ENCODE results near the gene OR8K1.

The OR8K1 gene

GRCh38 chr11:56345739-56346138 is at the start of gene OR8K1:
Gene OR8K1, plus strand, starts transcription at chr11:56346039. Its CDS starts 0 bp downstream, at chr11:56346039.
- no peaks in the 10 kb centered on the region for H3K36me3 ChIP-seq (ENCODE audit: control insufficient read depth, low read depth, low read length)
- H3K27ac ChIP-seq (ENCODE audit: low read length), result no peak within 1 kb of the TSS
- no peaks in the 10 kb centered on the region for H3K4me1 ChIP-seq (ENCODE audit: control insufficient read depth, low read depth, low read length)
- no peak within 1 kb of the TSS for H3K4me3 ChIP-seq (ENCODE audit: low read length)
- H3K9ac ChIP-seq (ENCODE audit: low read length), result no peak within 1 kb of the TSS
- H3K9me3 ChIP-seq (ENCODE audit: control insufficient read depth, low read depth, low read length), result no peaks in the 10 kb centered on the region
- no peaks in the 10 kb centered on the region for H3K27me3 ChIP-seq (ENCODE audit: control insufficient read depth, insufficient read depth, low read length)

- H3K27me3 ChIP-seq (ENCODE audit: control insufficient read depth, insufficient read depth, low read length), result no peaks in the 10 kb centered on the region
- no peak overlapping the region for H3K9ac ChIP-seq (ENCODE audit: low read length)
- H3K27ac ChIP-seq (ENCODE audit: low read length), result no peak overlapping the region
These were observed 48.9 kb upstream of the OR8K1 start for GRCh38 chr11:56296898-56297297.

DNA sequence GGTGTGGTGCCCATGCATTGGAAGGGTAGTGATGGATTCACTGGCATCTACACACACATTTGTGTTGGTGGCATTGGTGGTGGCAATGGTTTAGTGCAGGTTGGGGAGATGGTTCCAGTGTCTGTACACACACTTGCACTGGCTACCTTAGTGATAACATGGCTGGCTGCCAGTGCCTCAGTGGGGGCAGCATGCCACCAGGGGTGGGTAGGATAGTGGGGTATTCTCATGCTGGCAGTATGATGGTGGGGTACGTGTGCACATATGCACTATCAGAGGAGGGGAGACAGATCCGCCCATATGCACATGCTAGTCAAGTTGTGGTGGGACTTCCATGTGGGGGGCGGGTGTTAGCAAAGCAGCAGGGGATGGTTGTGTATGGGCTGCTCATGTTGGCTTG is 38.0 kb upstream of the OR8K1 start:
- H3K9me3 ChIP-seq (ENCODE audit: control insufficient read depth, low read depth, low read length), result no peaks in the 10 kb centered on the region
- H3K27ac ChIP-seq (ENCODE audit: low read length), result no peak overlapping the region
- no peaks in the 10 kb centered on the region for H3K36me3 ChIP-seq (ENCODE audit: control insufficient read depth, low read depth, low read length)
- no peaks in the 10 kb centered on the region for H3K4me1 ChIP-seq (ENCODE audit: control insufficient read depth, low read depth, low read length)
- no peaks in the 10 kb centered on the region for H3K27me3 ChIP-seq (ENCODE audit: control insufficient read depth, insufficient read depth, low read length)
- H3K9ac ChIP-seq (ENCODE audit: low read length), result no peak overlapping the region
- no peak overlapping the region for H3K4me3 ChIP-seq (ENCODE audit: low read length)

More at GRCh38 chr11:56296898-56297297, 48.9 kb upstream of the OR8K1 start:
- H3K9me3 ChIP-seq (ENCODE audit: control insufficient read depth, low read depth, low read length), result no peaks in the 10 kb centered on the region
- no peaks in the 10 kb centered on the region for H3K36me3 ChIP-seq (ENCODE audit: control insufficient read depth, low read depth, low read length)
- no peak overlapping the region for H3K4me3 ChIP-seq (ENCODE audit: low read length)
- H3K4me1 ChIP-seq (ENCODE audit: control insufficient read depth, low read depth, low read length), result no peaks in the 10 kb centered on the region

- H3K9ac ChIP-seq (ENCODE audit: low read length), result no peak within 1 kb of the TSS
- H3K9me3 ChIP-seq (ENCODE audit: control insufficient read depth, low read depth, low read length), result no peaks in the 10 kb centered on the region
- no peak within 1 kb of the TSS for H3K27ac ChIP-seq (ENCODE audit: low read length)
- no peak within 1 kb of the TSS for H3K4me3 ChIP-seq (ENCODE audit: low read length)
- no peaks in the 10 kb centered on the region for H3K27me3 ChIP-seq (ENCODE audit: control insufficient read depth, insufficient read depth, low read length)
- no peaks in the 10 kb centered on the region for H3K4me1 ChIP-seq (ENCODE audit: control insufficient read depth, low read depth, low read length)
- H3K36me3 ChIP-seq (ENCODE audit: control insufficient read depth, low read depth, low read length), result no peaks in the 10 kb centered on the region
These were observed 31.0 kb upstream of the OR8K1 start, which contains the start of gene OR8K3 for GRCh38 chr11:56314844-56315243. Gene OR8K3, plus strand, starts transcription at chr11:56315144. Its CDS starts 3,163 bp downstream, at chr11:56318307.

GRCh38 chr11:56331861-56332491 is 13.9 kb upstream of the OR8K1 start:
- Histone ChIP-seq H3K4me3 (ENCODE audit: low read length) (no peak overlapping the region), H3K9me3 (ENCODE audit: control insufficient read depth, low read depth, low read length) (no peaks in the 10 kb centered on the region), H3K27me3 (ENCODE audit: control insufficient read depth, insufficient read depth, low read length) (no peaks in the 10 kb centered on the region), H3K36me3 (ENCODE audit: control insufficient read depth, low read depth, low read length) (no peaks in the 10 kb centered on the region), H3K4me1 (ENCODE audit: control insufficient read depth, low read depth, low read length) (no peaks in the 10 kb centered on the region), H3K9ac (ENCODE audit: low read length) (no peak overlapping the region), H3K27ac (ENCODE audit: low read length) (no peak overlapping the region)

DNA sequence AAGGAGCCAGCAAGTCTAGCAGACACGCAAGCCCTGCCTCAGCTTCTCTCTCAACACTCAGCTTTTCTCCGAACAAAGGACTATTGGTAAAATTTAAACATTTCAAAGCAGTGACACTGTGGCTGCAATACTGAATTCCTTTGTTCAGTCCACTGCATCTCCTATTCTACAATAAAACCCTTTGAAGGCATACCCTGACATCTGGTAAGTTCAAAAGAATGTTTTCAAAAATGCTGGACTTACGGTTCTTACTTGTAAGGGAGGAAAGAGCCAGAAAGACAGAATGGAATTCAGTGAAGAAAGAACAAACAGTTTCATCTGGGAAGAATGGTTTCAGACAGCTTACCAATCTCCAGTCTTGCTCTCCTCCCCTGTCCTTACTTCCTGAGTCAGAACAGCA is 12.7 kb upstream of the OR8K1 start:
- H3K27me3 ChIP-seq (ENCODE audit: control insufficient read depth, insufficient read depth, low read length), result no peaks in the 10 kb centered on the region
- H3K4me1 ChIP-seq (ENCODE audit: control insufficient read depth, low read depth, low read length), result no peaks in the 10 kb centered on the region
- no peak overlapping the region for H3K4me3 ChIP-seq (ENCODE audit: low read length)
- H3K9ac ChIP-seq (ENCODE audit: low read length), result no peak overlapping the region
- no peak overlapping the region for H3K27ac ChIP-seq (ENCODE audit: low read length)
- H3K36me3 ChIP-seq (ENCODE audit: control insufficient read depth, low read depth, low read length), result no peaks in the 10 kb centered on the region
- no peaks in the 10 kb centered on the region for H3K9me3 ChIP-seq (ENCODE audit: control insufficient read depth, low read depth, low read length)

DNA sequence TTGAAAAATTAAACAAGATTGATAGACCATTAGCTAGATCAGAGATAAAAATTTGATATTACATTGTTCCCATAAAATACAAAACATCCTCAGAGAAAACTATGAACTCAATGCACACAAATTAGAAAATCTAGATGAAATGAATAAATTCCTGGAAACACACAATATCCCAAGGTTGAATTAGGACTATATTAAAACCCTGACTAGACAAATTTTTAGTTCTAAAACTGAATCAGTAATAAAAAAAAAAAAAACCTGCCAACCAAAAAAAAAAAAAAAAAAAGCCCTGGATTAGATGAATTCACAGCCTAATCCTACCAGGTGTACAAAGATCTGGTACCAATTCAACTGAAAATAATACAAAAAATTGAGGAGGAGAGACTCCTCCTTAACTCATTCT is 5.5 kb upstream of the OR8K1 start:
- no peaks in the 10 kb centered on the region for H3K36me3 ChIP-seq (ENCODE audit: control insufficient read depth, low read depth, low read length)
- no peak overlapping the region for H3K4me3 ChIP-seq (ENCODE audit: low read length)
- no peak overlapping the region for H3K27ac ChIP-seq (ENCODE audit: low read length)
- H3K9ac ChIP-seq (ENCODE audit: low read length), result no peak overlapping the region
- no peaks in the 10 kb centered on the region for H3K27me3 ChIP-seq (ENCODE audit: control insufficient read depth, insufficient read depth, low read length)
- H3K9me3 ChIP-seq (ENCODE audit: control insufficient read depth, low read depth, low read length), result no peaks in the 10 kb centered on the region
- no peaks in the 10 kb centered on the region for H3K4me1 ChIP-seq (ENCODE audit: control insufficient read depth, low read depth, low read length)

GRCh38 chr11:56353991-56354390 is 8.2 kb downstream of the OR8K1 start, which contains the start of gene OR8J1:
Gene OR8J1, plus strand, starts transcription at chr11:56354291. Its CDS starts 5,956 bp downstream, at chr11:56360247.
- Histone ChIP-seq H3K36me3 (ENCODE audit: control insufficient read depth, low read depth, low read length) (no peaks in the 10 kb centered on the region), H3K9ac (ENCODE audit: low read length) (no peak within 1 kb of the TSS), H3K27ac (ENCODE audit: low read length) (no peak within 1 kb of the TSS), H3K27me3 (ENCODE audit: control insufficient read depth, insufficient read depth, low read length) (no peaks in the 10 kb centered on the region), H3K4me3 (ENCODE audit: low read length) (no peak within 1 kb of the TSS), H3K9me3 (ENCODE audit: control insufficient read depth, low read depth, low read length) (no peaks in the 10 kb centered on the region), H3K4me1 (ENCODE audit: control insufficient read depth, low read depth, low read length) (no peaks in the 10 kb centered on the region)

DNA sequence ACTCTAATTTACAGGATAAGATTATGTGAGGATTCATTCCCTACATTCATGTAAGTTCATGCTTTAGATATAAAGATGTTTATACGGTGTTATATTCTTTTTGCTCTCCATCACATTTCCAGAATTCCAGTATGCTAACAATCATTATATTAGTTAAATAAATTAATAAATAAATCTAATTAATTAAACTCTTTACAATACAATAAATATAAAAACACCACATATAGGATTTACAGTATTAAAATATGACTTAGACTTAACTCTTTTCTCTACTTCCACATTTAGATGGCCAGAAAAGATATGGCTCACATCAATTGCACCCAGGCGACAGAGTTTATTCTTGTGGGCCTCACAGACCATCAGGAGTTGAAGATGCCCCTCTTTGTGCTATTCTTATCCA is 29.5 kb downstream of the OR8K1 start, which contains the start of gene OR8U1:
OR8U1 (plus strand) TSS at position 301 of the 400 bp plus-strand sequence; CDS start at position 301, 0 bp downstream.
- Histone ChIP-seq H3K27me3 (ENCODE audit: control insufficient read depth, insufficient read depth, low read length) (no peaks in the 10 kb centered on the region), H3K4me3 (ENCODE audit: low read length) (no peak within 1 kb of the TSS), H3K36me3 (ENCODE audit: control insufficient read depth, low read depth, low read length) (no peaks in the 10 kb centered on the region), H3K9me3 (ENCODE audit: control insufficient read depth, low read depth, low read length) (no peaks in the 10 kb centered on the region), H3K4me1 (ENCODE audit: control insufficient read depth, low read depth, low read length) (no peaks in the 10 kb centered on the region), H3K27ac (ENCODE audit: low read length) (no peak within 1 kb of the TSS), H3K9ac (ENCODE audit: low read length) (no peak within 1 kb of the TSS)

DNA sequence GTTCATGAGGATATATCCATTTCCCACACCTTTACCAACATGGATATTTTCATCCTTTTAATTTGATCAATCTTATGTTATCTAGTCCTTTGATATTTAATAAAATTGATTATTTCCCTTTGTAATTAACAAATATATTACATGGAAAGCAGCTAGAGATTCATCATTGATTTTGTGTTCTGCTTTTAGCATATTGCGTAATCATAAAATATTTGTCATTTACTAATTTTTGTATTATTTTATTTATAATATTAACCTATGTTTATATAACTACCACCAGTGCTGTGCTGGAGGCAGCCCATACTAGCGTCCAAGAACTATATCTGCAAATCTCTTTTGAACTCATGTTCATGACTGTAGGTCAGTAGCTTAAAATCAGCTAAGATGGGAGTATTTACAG is 34.3 kb downstream of the OR8K1 start:
- Histone ChIP-seq H3K9ac (ENCODE audit: low read length) (no peak overlapping the region), H3K4me1 (ENCODE audit: control insufficient read depth, low read depth, low read length) (no peaks in the 10 kb centered on the region), H3K4me3 (ENCODE audit: low read length) (no peak overlapping the region), H3K9me3 (ENCODE audit: control insufficient read depth, low read depth, low read length) (no peaks in the 10 kb centered on the region), H3K27me3 (ENCODE audit: control insufficient read depth, insufficient read depth, low read length) (no peaks in the 10 kb centered on the region), H3K36me3 (ENCODE audit: control insufficient read depth, low read depth, low read length) (no peaks in the 10 kb centered on the region), H3K27ac (ENCODE audit: low read length) (no peak overlapping the region)

DNA sequence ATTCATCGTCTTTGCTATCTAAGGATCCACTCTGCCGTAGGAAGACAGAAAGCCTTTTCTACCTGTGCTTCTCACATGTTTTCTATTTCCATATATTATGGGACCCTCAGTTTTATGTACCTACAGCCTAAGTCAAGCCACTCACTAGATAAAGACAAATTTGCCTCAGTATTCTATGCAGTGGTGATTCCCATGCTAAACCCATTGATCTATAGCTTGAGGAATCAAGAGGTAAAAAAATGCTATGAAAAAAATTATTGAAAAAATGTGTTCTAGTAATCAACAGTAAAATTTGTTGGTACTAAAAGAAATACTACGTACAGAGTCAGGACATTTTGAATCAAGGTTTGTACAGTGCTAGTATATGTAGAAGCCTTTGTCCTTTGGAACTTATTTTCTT is 48.5 kb downstream of the OR8K1 start:
- Histone ChIP-seq H3K27me3 (ENCODE audit: control insufficient read depth, insufficient read depth, low read length) (no peaks in the 10 kb centered on the region), H3K4me1 (ENCODE audit: control insufficient read depth, low read depth, low read length) (no peaks in the 10 kb centered on the region), H3K9ac (ENCODE audit: low read length) (no peak overlapping the region), H3K4me3 (ENCODE audit: low read length) (no peak overlapping the region), H3K27ac (ENCODE audit: low read length) (no peak overlapping the region), H3K9me3 (ENCODE audit: control insufficient read depth, low read depth, low read length) (no peaks in the 10 kb centered on the region), H3K36me3 (ENCODE audit: control insufficient read depth, low read depth, low read length) (no peaks in the 10 kb centered on the region)

GRCh38 chr11:56396047-56396446 is 50.2 kb downstream of the OR8K1 start:
- H3K27ac ChIP-seq (ENCODE audit: low read length), result no peak overlapping the region

More at GRCh38 chr11:56396047-56396446, 50.2 kb downstream of the OR8K1 start:
- H3K36me3 ChIP-seq (ENCODE audit: control insufficient read depth, low read depth, low read length), result no peaks in the 10 kb centered on the region
- H3K27me3 ChIP-seq (ENCODE audit: control insufficient read depth, insufficient read depth, low read length), result no peaks in the 10 kb centered on the region
- H3K9me3 ChIP-seq (ENCODE audit: control insufficient read depth, low read depth, low read length), result no peaks in the 10 kb centered on the region
- H3K4me1 ChIP-seq (ENCODE audit: control insufficient read depth, low read depth, low read length), result no peaks in the 10 kb centered on the region
- no peak overlapping the region for H3K4me3 ChIP-seq (ENCODE audit: low read length)
- no peak overlapping the region for H3K9ac ChIP-seq (ENCODE audit: low read length)

All from iPS-18a (cell line).